DMS79 (cell line): ENCODE measurements around the gene CGB1.
"Not testable (repeated sequence)": the region's sequence is repeated elsewhere in the genome, so short reads cannot be mapped to it uniquely, and the experiment has no call there.

Experiments used
- DNase-seq: peaks from one replicate; lab custom pipeline; 2025; lab: John Stamatoyannopoulos, UW

Gene CGB1

DNA sequence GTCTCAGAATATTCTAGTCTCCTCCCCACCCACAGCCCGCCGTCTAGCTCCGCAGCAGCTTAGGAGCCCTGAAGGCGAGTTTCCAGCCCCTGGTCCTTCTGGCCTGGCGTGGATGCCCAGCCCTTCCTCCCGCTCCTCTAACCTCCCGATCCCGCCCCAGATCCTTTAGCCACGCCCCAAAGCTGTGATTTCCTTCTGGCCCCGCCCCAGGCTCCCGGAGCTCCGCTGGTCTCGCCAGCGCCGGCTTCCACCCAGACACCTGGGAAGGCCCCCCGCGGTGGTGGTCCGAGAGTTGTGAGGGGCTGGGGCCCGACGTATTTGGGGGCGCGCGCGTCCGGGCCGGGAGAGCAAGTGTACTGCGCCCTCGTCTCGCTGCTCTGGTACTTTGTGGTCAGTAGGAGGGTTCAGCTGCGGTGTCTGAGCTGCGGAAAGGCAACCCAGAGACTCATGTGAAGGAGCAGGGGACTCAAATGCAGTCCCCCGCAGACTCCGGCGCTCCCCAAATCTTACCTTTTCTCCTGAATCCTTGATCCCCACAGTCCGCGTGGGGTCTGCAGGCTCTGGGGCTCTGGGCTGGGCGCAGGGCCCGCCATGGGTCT is 21.0 kb upstream of the CGB1 start, which contains the start of gene CGB7:
CGB7 (minus strand) TSS at position 114 of the 599 bp plus-strand sequence. CDS start 2,374 bp downstream, outside the sequence.
- no peak for DNase-seq

DNA sequence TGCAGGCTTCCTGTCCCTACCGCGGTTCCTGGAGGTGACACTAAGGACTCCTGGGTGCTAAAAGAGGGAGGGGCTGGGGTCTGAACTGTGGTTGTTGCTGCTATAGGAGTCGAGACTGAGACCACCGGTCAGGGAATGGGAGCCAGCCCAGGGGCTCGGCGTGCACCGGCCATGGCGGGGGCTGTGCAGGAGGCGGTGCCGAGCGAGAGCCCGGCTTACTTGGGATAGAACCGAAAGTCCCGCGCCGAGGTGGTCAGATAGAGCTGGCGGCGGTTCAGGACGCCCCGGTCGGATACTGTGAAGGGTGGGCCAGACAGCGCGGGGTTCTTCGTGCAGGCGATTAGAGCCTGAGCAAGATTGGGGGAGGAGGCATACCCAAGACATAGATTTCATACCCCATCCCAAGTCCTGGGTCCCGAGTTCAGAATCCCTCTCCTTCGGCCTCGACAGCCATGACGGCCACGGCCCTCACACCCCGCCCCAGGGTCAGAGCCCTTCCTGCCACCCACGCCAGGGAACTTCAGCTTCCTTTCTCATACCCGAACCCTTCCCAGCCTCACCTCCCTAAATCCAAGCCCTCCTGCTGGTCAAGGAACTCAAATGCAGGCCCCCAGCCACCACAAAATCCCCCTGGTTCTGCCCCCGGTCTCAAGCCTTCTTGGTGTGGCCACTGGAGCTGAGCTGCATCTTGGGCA is 20.4 kb upstream of the CGB1 start:
- not testable (repeated sequence) for DNase-seq

DNA sequence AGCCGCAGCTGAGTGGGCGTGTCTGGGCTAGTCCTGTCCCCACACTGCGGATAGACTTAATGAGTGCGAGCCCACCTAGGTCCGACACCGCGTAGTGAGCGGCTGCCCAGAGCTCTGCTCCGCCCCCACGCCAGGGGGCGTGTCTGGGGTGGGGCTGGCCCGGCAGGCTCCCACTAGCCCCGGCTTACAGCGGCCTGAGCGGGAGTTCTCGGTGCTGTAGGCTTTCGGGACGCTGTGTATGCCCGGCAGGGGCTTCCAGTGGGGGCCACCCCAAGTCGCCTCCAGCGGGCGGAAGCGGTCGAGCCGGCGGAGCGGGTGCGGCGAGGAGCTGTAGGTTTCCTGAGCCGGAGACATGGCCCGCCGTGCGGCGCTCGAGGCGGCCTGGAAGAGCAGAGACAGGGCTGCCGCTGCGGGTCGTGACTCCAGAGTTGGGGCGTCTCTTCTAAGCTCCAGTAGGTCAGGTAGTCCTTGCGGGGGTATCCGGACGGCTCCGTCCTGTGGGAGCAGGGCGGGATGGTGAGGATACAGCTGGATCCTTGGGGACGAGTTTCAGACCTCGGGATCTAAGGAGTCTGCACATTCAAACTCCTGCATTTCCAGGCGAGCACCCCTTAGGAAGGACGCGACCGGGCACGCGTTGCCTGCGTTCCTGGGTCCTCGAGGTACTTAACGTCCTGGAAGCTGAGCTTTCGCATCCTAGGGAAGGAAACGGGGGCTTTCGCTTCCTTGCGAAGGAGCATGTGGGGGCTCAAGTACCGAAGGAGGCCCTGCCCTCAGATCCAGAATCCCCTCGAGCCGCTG is 19.6 kb upstream of the CGB1 start:
- DNase-seq: no peak

DNA sequence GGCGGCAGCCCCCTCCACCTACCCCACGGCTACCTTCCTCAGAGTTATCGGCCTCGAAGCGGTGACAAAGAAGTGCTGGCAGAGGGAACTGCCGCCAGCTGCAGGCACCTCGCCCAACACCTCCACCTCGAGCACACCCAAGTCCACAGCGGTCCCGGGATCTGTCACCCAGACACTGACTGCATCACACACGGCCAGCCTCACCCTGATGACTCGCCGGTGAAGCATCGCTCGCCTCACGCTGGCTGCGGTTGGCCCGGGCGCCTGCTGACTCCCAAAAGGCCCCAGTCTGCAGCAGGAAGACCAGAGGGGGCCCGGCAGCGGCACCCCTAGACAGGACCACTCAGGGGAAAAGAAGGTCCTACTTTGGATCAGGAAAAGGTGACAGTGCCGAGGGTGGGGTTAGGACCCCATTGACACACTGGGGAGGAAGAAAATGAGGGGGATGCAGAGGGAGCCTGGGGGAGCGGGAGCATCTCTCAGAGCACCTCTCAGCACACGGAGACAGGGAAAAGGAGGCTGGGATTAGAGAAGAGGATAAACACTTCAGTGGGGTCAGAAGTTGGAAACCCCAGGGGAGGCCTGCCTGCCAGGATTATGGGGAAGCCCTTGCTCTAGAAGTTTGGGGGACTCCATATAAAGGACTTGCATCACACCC is 13.8 kb upstream of the CGB1 start:
- DNase-seq: not testable (repeated sequence)

DNA sequence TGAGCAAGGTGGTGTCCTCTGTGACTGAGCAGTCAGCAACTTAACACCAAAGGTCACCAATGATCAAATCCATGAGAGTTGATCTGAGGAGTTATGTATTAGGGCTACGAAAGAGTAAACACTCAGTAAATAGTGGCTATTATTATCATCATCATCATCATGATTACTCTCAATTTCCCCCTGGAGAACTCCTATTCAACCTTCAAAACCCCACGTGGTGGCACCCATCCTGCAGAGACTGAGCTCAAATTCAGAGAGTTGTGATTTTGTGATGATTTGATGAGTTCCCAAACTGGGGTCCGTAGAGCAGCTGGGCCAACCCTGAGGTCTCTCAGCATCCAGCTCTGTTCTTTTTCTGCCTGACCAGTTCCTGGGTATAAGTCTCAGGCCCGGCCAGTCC is 13.1 kb upstream of the CGB1 start:
- DNase-seq: not testable (repeated sequence)

DNA sequence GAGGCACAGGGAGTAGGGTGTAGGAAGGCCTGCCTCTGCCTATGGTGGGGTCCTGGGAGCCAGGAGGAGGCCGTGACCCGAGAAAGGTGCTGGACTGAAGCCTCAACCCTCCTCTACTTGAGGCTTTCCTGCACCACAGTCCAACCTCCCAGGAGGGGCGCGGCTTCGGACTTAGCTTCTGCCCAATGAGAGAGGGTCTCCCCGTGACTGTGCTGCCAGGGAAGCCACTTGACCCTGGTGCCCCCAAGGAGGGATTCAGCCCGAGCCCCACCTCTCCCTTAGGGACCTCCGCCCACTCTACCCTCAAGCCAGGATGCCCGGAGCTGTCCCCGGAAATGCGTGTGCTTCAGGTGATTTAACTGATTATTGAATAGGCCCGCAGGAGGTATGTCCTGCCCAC is 12.3 kb upstream of the CGB1 start, which contains the start of gene CGB8:
CGB8 (minus strand) TSS at position 101 of the 400 bp plus-strand sequence. CDS start 372 bp downstream, outside the sequence.
- not testable (repeated sequence) for DNase-seq

DNA sequence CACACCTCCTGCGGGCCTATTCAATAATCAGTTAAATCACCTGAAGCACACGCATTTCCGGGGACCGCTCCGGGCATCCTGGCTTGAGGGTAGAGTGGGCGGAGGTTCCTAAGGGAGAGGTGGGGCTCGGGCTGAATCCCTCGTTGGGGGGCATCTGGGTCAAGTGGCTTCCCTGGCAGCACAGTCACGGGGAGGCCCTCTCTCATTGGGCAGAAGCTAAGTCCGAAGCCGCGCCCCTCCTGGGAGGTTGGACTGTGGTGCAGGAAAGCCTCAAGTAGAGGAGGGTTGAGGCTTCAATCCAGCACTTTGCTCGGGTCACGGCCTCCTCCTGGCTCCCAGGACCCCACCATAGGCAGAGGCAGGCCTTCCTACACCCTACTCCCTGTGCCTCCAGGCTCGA is 6.9 kb upstream of the CGB1 start, which contains the start of gene CGB5:
CGB5 (plus strand) TSS at position 301 of the 400 bp plus-strand sequence. CDS start 362 bp downstream, outside the sequence.
- not testable (repeated sequence) for DNase-seq

DNA sequence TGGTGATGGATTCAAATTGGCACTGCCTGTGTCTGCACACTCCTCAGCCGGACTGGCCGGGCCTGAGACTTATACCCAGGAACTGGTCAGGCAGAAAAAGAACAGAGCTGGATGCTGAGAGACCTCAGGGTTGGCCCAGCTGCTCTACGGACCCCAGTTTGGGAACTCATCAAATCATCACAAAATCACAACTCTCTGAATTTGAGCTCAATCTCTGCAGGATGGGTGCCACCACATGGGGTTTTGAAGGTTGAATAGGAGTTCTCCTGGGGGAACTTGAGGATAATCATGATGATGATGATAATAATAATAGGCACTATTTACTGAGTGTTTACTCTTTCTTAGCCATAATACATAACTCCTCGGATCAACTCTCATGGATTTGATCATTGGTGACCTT is 6.0 kb upstream of the CGB1 start:
- not testable (repeated sequence) for DNase-seq

DNA sequence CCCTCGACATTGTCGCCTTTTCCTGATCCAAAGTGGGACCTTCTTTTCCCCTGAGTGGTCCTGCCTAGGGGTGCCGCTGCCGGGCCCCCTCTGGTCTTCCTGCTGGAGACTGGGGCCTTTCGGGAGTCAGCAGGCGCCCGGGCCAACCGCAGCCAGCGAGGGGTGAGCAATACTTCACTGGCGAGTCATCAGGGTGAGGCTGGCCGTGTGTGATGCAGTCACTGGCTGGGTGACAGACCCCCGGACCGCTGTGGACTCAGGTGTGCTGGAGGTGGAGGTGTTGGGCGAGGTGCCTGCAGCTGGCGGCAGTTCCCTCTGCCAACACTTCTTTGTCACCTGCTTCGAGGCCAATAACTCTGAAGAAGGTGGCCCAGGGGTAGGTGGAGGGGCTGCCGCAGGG is 5.5 kb upstream of the CGB1 start:
- no peak for DNase-seq

DNA sequence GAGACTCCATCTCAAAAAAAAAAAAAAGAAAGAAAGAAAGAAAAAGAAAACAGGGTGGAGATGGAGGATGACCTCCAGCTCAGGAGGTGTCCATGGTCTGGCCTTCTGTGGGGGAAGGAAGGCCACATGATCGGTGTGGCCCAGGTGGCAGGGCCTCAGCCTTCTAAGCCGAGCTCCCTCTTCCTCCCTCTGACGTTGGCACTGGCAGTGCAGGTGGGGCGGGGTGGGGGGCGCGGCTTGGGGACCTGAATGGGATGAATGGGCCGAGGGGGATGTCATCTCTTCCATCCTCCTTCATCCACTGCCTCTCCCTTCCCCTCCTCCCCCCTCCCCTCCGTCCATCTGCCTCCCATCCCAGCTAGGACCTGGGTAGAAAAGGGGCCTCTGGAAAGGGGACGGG is 3.0 kb upstream of the CGB1 start:
- DNase-seq: not testable (repeated sequence)

DNA sequence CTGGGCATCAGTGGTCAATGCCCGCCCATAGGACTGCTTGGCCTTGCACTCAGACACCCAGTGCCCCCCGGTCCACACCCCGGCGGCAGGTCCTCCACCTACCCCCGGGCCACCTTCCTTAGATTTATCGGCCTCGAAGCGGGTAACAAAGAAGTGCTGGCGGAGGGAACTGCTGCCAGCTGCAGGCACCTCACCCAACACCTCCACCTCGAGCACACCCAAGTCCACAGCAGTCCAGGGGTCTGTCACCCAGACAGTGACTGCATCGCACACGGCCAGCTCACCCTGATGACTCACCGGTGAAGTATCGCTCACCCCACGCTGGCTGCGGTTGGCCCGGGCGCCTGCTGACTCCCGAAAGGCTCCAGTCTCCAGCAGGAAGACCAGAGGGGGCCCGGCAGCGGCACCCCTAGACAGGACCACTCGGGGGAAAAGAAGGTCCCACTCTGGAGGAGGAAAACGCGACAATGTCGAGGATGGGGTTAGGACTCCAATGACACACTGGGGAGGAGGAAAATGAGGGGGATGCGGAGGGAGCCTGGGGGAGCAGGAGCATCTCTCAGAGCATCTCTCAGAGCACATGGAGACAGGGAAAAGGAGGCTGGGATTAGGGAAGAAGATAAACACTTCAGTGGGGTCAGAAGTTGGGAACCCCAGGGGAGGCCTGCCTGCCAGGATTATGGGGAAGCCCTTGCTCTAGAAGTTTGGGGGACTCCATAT is 2.0 kb upstream of the CGB1 start:
- DNase-seq: not testable (repeated sequence)

DNA sequence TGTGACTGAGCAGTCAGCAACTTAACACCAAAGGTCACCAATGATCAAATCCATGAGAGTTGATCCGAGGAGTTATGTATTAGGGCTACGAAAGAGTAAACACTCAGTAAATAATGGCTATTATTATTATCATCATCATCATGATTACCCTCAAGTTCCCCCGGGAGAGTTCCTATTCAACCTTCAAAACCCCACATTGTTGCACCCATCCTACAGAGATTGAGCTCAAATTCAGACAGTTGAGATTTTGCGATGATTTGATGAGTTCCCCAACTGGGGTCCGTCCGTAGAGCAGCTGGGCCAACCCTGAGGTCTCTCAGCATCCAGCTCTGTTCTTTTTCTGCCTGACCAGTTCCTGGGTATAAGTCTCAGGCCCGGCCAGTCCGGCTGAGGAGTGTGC is 1.4 kb upstream of the CGB1 start:
- DNase-seq: not testable (repeated sequence)

DNA sequence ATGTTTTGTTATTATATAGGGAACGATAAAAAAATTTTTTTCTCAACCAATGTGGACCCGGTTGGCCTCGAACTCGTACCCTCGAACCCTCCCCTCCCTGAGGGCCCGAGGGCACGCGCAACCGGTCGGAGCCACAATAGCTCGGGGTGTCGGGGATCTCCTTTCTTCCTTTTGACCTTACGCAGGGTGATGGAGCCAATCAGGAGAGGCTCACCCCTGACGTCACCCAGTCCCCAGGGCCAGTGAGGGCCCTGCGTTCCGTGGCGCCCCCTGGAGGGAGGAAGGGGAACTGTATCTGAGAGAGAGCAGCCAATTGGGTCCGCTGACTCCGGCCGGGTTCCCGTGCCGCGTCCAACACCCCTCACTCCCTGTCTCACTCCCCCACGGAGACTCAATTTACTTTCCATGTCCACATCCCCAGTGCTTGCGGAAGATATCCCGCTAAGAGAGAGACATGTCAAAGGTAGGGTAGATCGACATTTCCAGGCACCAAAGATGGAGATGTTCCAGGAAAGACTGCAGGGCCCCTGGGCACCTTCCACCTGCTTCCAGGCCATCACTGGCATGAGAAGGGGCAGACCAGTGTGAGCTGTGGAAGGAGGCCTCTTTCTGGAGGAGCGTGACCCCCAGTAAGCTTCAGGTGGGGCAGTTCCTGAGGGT is 4.9 kb downstream of the CGB1 start, which contains the start of gene CGB2:
CGB2 (plus strand) TSS at position 249 of the 660 bp plus-strand sequence; CDS start at position 455, 206 bp downstream.
- not testable (repeated sequence) for DNase-seq

DNA sequence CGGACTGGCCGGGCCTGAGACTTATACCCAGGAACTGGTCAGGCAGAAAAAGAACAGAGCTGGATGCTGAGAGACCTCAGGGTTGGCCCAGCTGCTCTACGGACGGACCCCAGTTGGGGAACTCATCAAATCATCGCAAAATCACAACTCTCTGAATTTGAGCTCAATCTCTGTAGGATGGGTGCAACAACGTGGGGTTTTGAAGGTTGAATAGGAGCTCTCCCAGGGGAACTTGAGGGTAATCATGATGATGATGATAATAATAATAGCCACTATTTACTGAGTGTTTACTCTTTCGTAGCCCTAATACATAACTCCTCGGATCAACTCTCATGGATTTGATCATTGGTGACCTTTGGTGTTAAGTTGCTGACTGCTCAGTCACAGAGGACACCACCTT is 6.4 kb downstream of the CGB1 start:
- DNase-seq: not testable (repeated sequence)

DNA sequence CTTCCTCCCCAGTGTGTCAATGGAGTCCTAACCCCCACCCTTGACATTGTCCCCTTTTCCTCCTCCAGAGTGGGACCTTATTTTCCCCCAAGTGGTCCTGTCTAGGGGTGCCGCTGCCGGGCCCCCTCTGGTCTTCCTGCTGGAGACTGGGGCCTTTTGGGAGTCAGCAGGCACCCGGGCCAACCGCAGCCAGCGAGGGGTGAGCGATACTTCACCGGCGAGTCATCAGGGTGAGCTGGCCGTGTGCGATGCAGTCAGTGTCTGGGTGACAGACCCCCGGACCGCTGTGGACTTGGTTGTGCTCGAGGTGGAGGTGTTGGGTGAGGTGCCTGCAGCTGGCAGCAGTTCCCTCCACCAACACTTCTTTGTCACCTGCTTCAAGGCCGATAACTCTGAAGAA is 6.9 kb downstream of the CGB1 start:
- DNase-seq: not testable (repeated sequence)

DNA sequence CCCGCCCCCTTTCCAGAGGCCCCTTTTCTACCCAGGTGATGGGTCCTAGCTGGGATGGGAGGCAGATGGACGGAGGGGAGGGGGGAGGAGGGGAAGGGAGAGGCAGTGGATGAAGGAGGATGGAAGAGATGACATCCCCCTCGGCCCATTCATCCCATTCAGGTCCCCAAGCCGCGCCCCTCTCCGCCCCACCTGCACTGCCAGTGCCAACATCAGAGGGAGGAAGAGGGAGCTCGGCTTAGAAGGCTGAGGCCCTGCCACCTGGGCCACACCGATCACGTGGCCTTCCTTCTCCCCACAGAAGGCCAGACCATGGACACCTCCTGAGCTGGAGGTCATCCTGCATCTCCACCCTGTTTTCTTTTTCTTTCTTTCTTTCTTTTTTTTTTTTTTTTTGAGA is 8.0 kb downstream of the CGB1 start:
- not testable (repeated sequence) for DNase-seq

DNA sequence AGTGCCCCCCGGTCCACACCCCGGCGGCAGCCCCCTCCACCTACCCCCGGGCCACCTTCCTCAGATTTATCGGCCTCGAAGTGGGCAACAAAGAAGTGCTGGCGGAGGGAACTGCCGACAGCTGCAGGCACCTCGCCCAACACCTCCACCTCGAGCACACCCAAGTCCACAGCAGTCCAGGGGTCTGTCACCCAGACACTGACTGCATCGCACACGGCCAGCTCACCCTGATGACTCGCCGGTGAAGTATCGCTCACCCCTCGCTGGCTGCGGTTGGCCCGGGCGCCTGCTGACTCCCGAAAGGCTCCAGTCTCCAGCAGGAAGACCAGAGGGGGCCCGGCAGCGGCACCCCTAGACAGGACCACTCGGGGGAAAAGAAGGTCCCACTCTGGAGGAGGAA is 11.1 kb downstream of the CGB1 start:
- DNase-seq: not testable (repeated sequence)

DNA sequence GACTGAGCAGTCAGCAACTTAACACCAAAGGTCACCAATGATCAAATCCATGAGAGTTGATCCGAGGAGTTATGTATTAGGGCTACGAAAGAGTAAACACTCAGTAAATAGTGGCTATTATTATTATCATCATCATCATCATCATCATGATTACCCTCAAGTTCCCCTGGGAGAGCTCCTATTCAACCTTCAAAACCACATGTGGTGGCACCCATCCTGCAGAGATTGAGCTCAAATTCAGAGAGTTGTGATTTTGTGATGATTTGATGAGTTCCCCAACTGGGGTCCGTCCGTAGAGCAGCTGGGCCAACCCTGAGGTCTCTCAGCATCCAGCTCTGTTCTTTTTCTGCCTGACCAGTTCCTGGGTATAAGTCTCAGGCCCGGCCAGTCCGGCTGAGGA is 11.6 kb downstream of the CGB1 start:
- not testable (repeated sequence) for DNase-seq

DNA sequence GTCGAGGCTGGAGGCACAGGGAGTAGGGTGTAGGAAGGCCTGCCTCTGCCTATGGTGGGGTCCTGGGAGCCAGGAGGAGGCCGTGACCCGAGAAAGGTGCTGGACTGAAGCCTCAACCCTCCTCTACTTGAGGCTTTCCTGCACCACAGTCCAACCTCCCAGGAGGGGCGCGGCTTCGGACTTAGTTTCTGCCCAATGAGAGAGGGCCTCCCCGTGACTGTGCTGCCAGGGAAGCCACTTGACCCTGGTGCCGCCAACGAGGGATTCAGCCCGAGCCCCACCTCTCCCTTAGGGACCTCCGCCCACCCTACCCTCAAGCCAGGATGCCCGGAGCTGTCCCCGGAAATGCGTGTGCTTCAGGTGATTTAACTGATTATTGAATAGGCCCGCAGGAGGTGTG is 12.5 kb downstream of the CGB1 start, which contains the start of gene CGB3:
CGB3 (minus strand) TSS at position 101 of the 400 bp plus-strand sequence. CDS start 362 bp downstream, outside the sequence.
- not testable (repeated sequence) for DNase-seq

DNA sequence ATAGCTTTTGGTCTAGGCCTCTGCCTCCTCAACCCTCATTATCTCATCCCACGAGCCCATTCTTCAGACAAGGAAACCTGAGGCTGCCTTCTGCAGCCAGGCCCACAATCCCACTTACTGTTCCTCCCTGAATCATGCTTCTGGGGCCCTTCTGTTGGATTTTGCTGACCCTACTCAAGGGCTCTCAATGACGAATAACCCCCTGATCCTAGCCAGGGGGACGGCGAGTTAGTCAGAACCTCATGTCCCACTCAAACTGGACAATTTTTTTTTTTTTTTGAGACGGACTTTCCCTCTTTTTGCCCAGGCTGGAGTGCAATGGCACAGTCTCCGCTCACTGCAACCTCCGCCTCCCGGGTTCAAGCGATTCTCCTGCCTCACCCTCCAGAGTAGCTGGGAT is 14.6 kb downstream of the CGB1 start:
- no peak for DNase-seq
